H1 (cell line): ENCODE data around the gene BMPR1A. TPM values are rescaled to one million over a fixed set of nuclear protein-coding genes. Genes with fewer than 3 reads are reported as not detected.

ENCODE experiments used
- CHD7 ChIP-seq: fragments of 300-600 bp; sonication (generic); IDR thresholded peaks from 2 replicates; pipeline ENCODE4 v1.7.1; 2012; ENCODE audit warnings: low read length, moderate library complexity, mild to moderate bottlenecking, inconsistent platforms; ENCODE audit not compliant: insufficient replicate concordance
- FOSL1 ChIP-seq: IDR thresholded peaks from 2 replicates; pipeline ENCODE4 v1.6.1; 2011; ENCODE audit warnings: mild to moderate bottlenecking, low read depth, low read length, moderate library complexity; ENCODE audit not compliant: insufficient read depth
- RAD21 ChIP-seq, 2 experiments: IDR thresholded peaks in 1 of 2; conservative IDR thresholded peaks in 1 of 2; 2 replicates each; pipeline ENCODE4 v1.6.1; 2011; ENCODE audit warnings: low read depth in 2 of 2, low read length in 2 of 2, improper control_type of control experiment in 1 of 2, inconsistent platforms in 1 of 2, mild to moderate bottlenecking in 1 of 2, moderate library complexity in 1 of 2
- SP4 ChIP-seq: IDR thresholded peaks from 2 replicates; pipeline ENCODE4 v1.6.1; 2012; ENCODE audit warnings: low read length, inconsistent platforms
- polyA plus RNA-seq, 7 experiments: library from polyadenylated mRNA; depleted of rRNA in 3 of 7; stranded (reverse) in 5 of 7; unstranded in 2 of 7; fragments of >200 nt in 5 of 7; fragments of 200-250 nt in 2 of 7; gene quantifications; 1 replicate in 5 of 7; 2 replicates in 1 of 7; 4 replicates in 1 of 7; pipeline versions ENCODE4 v1.2.1 to v1.2.3, GENCODE V29; 2011 to 2013; ENCODE audit warnings: missing spikeins in 2 of 7, mixed read lengths in 2 of 7
- total RNA-seq: library from RNA; stranded (reverse); fragmentation: NEBNext Ultra II Directional; extraction: Animal tissue kit (Norgen Biotek cat#: 25700); gene quantifications from 2 replicates; pipeline ENCODE4 v1.2.1, GENCODE V29; 2021

The BMPR1A gene
- total and polyA plus RNA-seq, 2 of the 8 experiments (the other 6 are each of a cell fraction or from before 2014, with no cell fraction given), result 34.4 to 129 TPM

DNA sequence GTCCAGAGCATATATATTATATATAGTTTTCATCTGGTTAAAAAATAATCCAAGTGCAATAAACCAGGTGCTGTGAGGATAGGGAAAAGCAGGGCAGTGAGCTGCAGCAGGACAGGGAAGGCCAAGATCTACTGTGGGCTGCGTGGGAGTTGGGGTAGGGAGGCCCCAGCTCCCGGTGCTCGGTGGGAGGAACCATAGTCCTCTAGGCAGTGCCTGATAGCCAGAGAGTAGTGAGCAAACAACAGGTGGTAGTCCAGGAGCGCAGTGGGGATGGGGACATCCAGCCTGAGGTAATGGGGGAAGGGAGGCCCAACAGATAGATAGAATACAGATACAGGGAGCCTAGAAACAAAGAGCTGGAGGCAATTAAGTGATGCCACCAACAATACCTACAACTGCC lies 4.1 kb upstream of the BMPR1A start (continued):
- TF ChIP-seq CHD7 (no peak), SP4 (no peak), FOSL1 (no peak), RAD21 (IDR thresholded peaks at IDR 0.05 in 1 of 2, conservative IDR thresholded peaks at IDR 0.05 in 1 of 2; ENCODE audit: low read depth in 2 of 2, low read length in 2 of 2) (no peak)
